DOHH2 (cell line): Measurements from ENCODE around the gene INPP4B.

Experiments
- H3F3A ChIP-seq: fragments of 200-600 bp; sonication (generic), shearing (Covaris generic); 2 replicates; pipeline ENCODE4 v1.6.0; 2016; ENCODE audit warnings: antibody characterized with exemption, mild to moderate bottlenecking; ENCODE audit not compliant: control insufficient read depth, insufficient read depth
- H3K27ac ChIP-seq: fragments of 200-600 bp; sonication (generic); 2 replicates; pipeline ENCODE4 v1.5.1; 2014; ENCODE audit warnings: low read depth, mild to moderate bottlenecking, low read length, moderate library complexity
- H3K27me3 ChIP-seq: fragments of 200-600 bp; sonication (generic); 2 replicates; pipeline ENCODE4 v1.6.1; 2014; ENCODE audit warnings: mild to moderate bottlenecking, low read length, mixed read lengths; ENCODE audit not compliant: control insufficient read depth
- H3K36me3 ChIP-seq: fragments of 200-600 bp; sonication (generic); 2 replicates; pipeline ENCODE4 v1.6.1; 2014; ENCODE audit warnings: mild to moderate bottlenecking, low read length, moderate library complexity, mixed read lengths; ENCODE audit not compliant: control insufficient read depth
- H3K4me1 ChIP-seq: fragments of 200-600 bp; sonication (generic); 2 replicates; pipeline ENCODE4 v1.6.1; 2014; ENCODE audit warnings: mild to moderate bottlenecking, low read length, mixed read lengths; ENCODE audit not compliant: control insufficient read depth
- H3K4me2 ChIP-seq: fragments of 200-600 bp; sonication (generic); 2 replicates; pipeline ENCODE4 v1.6.0; 2014; ENCODE audit warnings: mild to moderate bottlenecking, low read length, moderate library complexity
- H3K4me3 ChIP-seq: fragments of 200-600 bp; sonication (generic); 2 replicates; pipeline ENCODE4 v1.5.1; 2014; ENCODE audit warnings: mild to moderate bottlenecking, low read length, mixed read lengths
- H3K79me2 ChIP-seq: fragments of 200-600 bp; sonication (generic); 2 replicates; pipeline ENCODE4 v1.6.1; 2014; ENCODE audit warnings: mild to moderate bottlenecking, low read length, mixed read lengths; ENCODE audit not compliant: control insufficient read depth
- H3K9me2 ChIP-seq: fragments of 200-600 bp; sonication (generic); replicated peaks from 2 replicates; pipeline ENCODE4 v1.6.1; 2014; ENCODE audit warnings: mild to moderate bottlenecking, low read length, mixed read lengths; ENCODE audit not compliant: control insufficient read depth
- H3K9me3 ChIP-seq: fragments of 200-600 bp; sonication (generic); 2 replicates; pipeline ENCODE4 v1.6.1; 2014; ENCODE audit warnings: antibody characterized with exemption, low read length, mixed read lengths; ENCODE audit not compliant: control insufficient read depth, insufficient read depth
- H4K20me1 ChIP-seq: fragments of 200-600 bp; sonication (generic); 2 replicates; pipeline ENCODE4 v1.6.0; 2014; ENCODE audit warnings: low read depth, mild to moderate bottlenecking, antibody characterized with exemption, low read length, moderate library complexity; ENCODE audit not compliant: control insufficient read depth, insufficient read depth
- CTCF ChIP-seq: fragments of 200-600 bp; sonication (generic); IDR thresholded peaks from one replicate; pipeline ENCODE4 v1.5.1; 2014; ENCODE audit warnings: antibody characterized with exemption, mild to moderate bottlenecking, low read depth, low read length; ENCODE audit not compliant: poor library complexity, severe bottlenecking
- EZH2phosphoT487 ChIP-seq: fragments of 200-600 bp; sonication (generic); IDR thresholded peaks from 2 replicates; pipeline ENCODE4 v1.6.1; 2017; ENCODE audit warnings: borderline replicate concordance, mild to moderate bottlenecking, antibody characterized with exemption, low read length, moderate library complexity, mixed read lengths

The INPP4B gene

DNA sequence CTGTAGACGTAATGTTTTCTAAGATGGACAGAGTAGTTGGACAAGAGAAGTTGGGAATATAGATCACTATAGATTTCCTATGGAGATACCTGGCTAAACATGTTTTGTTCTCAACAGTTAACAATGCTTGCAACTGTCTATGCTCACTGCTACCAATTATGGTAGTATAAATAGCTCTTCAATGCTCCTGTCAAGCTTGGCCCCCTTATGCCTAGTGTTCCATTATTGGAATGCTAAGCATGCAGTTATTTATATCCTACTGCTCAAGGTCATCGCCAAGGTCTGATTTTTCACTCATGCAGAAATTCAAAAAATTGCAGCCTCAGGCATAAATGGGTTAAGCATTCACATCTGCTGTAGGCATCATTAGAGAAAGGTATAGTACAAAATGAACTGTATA is 690.8 kb downstream of the INPP4B start:
- Histone ChIP-seq H3K79me2 (no peaks in the 10 kb centered on the region), H3K9me2 (no peaks in the 10 kb centered on the region), H3K27ac (no peak overlapping the region), H3K4me1 (no peaks in the 10 kb centered on the region), H3F3A (no peaks in the 10 kb centered on the region), H4K20me1 (no peaks in the 10 kb centered on the region), H3K4me2 (no peak overlapping the region), H3K36me3 (no peaks in the 10 kb centered on the region), H3K27me3 (no peaks in the 10 kb centered on the region), H3K4me3 (no peak overlapping the region), H3K9me3 (no peaks in the 10 kb centered on the region)
- TF ChIP-seq CTCF (no peak), EZH2phosphoT487 (no peak)

DNA sequence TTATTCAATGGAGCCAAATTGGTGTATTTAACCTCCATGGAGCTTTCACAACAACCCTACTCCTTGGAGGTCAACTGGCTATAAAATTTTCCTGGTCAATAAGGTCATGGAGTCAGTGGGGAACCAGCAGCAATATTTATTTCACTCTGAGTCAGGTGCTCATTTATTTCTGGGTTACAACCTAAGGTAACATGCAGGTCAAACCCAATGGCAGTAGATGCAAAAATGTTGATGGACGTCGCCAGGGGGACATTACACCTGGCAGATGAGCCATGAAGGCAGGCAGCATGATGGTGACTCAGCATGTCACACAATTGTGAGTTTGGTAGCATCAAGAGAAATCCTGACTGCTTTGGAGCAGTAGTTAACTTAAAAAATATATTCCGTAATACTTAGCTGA is 695.6 kb downstream of the INPP4B start:
- H4K20me1 ChIP-seq, result no peaks in the 10 kb centered on the region
- no peaks in the 10 kb centered on the region for H3K27me3 ChIP-seq
- H3K27ac ChIP-seq, result no peak overlapping the region
- H3K9me3 ChIP-seq, result no peaks in the 10 kb centered on the region
- no peaks in the 10 kb centered on the region for H3F3A ChIP-seq
- no peaks in the 10 kb centered on the region for H3K9me2 ChIP-seq
- no peak overlapping the region for H3K4me3 ChIP-seq
- TF ChIP-seq EZH2phosphoT487 (no peak), CTCF (no peak)
- H3K4me2 ChIP-seq, result no peak overlapping the region
- no peaks in the 10 kb centered on the region for H3K36me3 ChIP-seq
- no peaks in the 10 kb centered on the region for H3K4me1 ChIP-seq
- no peaks in the 10 kb centered on the region for H3K79me2 ChIP-seq

DNA sequence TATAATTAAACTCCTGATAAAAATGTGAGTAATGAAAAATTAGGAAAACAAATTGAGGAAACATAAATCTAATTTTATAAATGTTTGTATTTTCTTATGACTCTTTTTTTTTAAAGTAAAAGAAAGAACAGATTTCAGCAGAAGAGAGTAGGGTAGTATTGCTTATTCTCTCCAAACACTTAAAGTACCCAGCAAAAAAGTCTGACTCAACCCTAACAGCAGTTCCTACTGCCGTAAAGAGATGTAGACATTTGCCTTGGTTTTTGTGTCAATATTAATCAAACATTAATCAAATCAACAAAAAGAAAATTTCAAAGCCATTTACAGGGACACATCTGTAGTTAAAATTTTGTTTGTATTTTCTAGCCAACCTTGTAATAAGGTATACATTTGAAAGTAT is 701.3 kb downstream of the INPP4B start:
- Histone ChIP-seq H3K9me3 (no peaks in the 10 kb centered on the region), H3K4me1 (no peaks in the 10 kb centered on the region), H3K4me3 (no peak overlapping the region), H3F3A (no peaks in the 10 kb centered on the region), H3K27ac (no peak overlapping the region), H3K79me2 (no peaks in the 10 kb centered on the region), H3K27me3 (no peaks in the 10 kb centered on the region), H4K20me1 (no peaks in the 10 kb centered on the region), H3K4me2 (no peak overlapping the region), H3K9me2 (no peaks in the 10 kb centered on the region), H3K36me3 (no peaks in the 10 kb centered on the region)
- TF ChIP-seq EZH2phosphoT487 (no peak), CTCF (no peak)
